Thoracic aorta (tissue), 2 donors: ENCODE results near the gene PACSIN1. TPM values are rescaled to one million over a fixed set of nuclear protein-coding genes. Genes with fewer than 3 reads are reported as not detected.

Experiments
- ATAC-seq: fragments of 150-250 bp; one replicate; pipeline ENCODE4 v1.8.0; 2017; ENCODE audit warnings: low read depth; ENCODE audit not compliant: insufficient number of reproducible peaks, low FRiP score
- DNase-seq: peaks from one replicate; pipeline ENCODE4 v3.0.0-alpha.2; 2020; ENCODE audit warnings: low spot score
- H3K27ac ChIP-seq, 2 donors: fragments of 200-600 bp; sonication (generic); 1 replicate in 1 of 2; 2 replicates in 1 of 2; pipeline ENCODE4 v1.5.1; 2016; ENCODE audit warnings: mild to moderate bottlenecking in 2 of 2, moderate library complexity in 2 of 2
- H3K27me3 ChIP-seq: fragments of 200-600 bp; sonication (generic); replicated peaks from 2 replicates; pipeline ENCODE4 v1.6.0; 2016; ENCODE audit warnings: mild to moderate bottlenecking; ENCODE audit not compliant: insufficient read depth
- H3K36me3 ChIP-seq: fragments of 200-600 bp; sonication (generic); one replicate; pipeline ENCODE4 v1.5.1; 2016
- H3K4me1 ChIP-seq, 2 donors: fragments of 200-600 bp; sonication (generic); 1 replicate in 1 of 2; 2 replicates in 1 of 2; pipeline versions ENCODE4 v1.5.1 to v1.6.0; 2016; ENCODE audit warnings: low read depth in 2 of 2, mild to moderate bottlenecking in 1 of 2; ENCODE audit not compliant: control insufficient read depth in 1 of 2
- H3K4me3 ChIP-seq: fragments of 200-600 bp; sonication (generic); 2 replicates; pipeline ENCODE4 v1.5.1; 2016; ENCODE audit warnings: mild to moderate bottlenecking
- H3K9me3 ChIP-seq: fragments of 200-600 bp; sonication (generic); 2 replicates; pipeline ENCODE4 v1.5.1; 2016
- total RNA-seq, 2 donors: library from RNA; depleted of rRNA; stranded (reverse); fragments of >200 nt; gene quantifications; one replicate each; pipeline versions ENCODE4 v1.1.0 to v1.2.3, GENCODE V29; 2016
- TF ChIP-seq, protein P1 (sequence below): fragments of 200-600 bp; sonication (generic); IDR thresholded peaks from one replicate; pipeline ENCODE4 v1.5.1; 2019; ENCODE audit warnings: antibody characterized with exemption

Gene PACSIN1
- total RNA-seq, 2 donors from 2014 or later: 0.14 TPM; not detected in 1

GRCh38 chr6:34424200-34425131, 41.4 kb upstream of the PACSIN1 start:
- no peak for ATAC-seq
- Histone ChIP-seq H3K27ac (peak overlapping the region; percentile 65 to 79), H3K36me3 (peaks cover 42% of the 10 kb centered on the region), H3K27me3 (no peaks in the 10 kb centered on the region), H3K4me1 (peaks cover 6 to 20% of the 10 kb centered on the region in 2 donors), H3K9me3 (no peaks in the 10 kb centered on the region), H3K4me3 (peak overlapping the region; percentile 92)
- no peak for DNase-seq
- TF ChIP-seq, protein P1, sequence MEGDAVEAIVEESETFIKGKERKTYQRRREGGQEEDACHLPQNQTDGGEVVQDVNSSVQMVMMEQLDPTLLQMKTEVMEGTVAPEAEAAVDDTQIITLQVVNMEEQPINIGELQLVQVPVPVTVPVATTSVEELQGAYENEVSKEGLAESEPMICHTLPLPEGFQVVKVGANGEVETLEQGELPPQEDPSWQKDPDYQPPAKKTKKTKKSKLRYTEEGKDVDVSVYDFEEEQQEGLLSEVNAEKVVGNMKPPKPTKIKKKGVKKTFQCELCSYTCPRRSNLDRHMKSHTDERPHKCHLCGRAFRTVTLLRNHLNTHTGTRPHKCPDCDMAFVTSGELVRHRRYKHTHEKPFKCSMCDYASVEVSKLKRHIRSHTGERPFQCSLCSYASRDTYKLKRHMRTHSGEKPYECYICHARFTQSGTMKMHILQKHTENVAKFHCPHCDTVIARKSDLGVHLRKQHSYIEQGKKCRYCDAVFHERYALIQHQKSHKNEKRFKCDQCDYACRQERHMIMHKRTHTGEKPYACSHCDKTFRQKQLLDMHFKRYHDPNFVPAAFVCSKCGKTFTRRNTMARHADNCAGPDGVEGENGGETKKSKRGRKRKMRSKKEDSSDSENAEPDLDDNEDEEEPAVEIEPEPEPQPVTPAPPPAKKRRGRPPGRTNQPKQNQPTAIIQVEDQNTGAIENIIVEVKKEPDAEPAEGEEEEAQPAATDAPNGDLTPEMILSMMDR: no peak

DNA sequence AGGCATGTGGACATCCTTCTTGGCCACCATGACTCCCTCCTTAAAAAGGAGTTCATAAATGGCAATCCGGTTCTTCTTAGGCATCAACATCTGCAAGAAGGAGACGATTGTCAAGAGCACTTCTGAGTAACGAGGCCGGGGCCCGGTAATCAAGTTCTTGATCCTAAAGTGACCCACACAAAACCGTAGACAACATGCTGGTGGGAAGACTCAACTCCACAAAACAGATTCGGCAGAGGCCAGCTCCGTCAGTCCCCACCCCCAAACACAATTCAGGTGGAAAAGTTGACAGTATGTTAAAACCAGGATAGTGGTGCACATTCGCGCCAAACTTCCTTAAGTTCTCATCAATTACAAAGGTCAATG, 40.8 kb upstream of the PACSIN1 start:
- Histone ChIP-seq H3K27ac (peak overlapping the region; percentile 65 to 79), H3K27me3 (no peaks in the 10 kb centered on the region), H3K4me3 (peak overlapping the region; percentile 92), H3K36me3 (peaks cover 36% of the 10 kb centered on the region), H3K4me1 (peaks cover 6 to 20% of the 10 kb centered on the region in 2 donors), H3K9me3 (no peaks in the 10 kb centered on the region)
- DNase-seq: no peak
- TF ChIP-seq, protein P1: no peak
- no peak for ATAC-seq

DNA sequence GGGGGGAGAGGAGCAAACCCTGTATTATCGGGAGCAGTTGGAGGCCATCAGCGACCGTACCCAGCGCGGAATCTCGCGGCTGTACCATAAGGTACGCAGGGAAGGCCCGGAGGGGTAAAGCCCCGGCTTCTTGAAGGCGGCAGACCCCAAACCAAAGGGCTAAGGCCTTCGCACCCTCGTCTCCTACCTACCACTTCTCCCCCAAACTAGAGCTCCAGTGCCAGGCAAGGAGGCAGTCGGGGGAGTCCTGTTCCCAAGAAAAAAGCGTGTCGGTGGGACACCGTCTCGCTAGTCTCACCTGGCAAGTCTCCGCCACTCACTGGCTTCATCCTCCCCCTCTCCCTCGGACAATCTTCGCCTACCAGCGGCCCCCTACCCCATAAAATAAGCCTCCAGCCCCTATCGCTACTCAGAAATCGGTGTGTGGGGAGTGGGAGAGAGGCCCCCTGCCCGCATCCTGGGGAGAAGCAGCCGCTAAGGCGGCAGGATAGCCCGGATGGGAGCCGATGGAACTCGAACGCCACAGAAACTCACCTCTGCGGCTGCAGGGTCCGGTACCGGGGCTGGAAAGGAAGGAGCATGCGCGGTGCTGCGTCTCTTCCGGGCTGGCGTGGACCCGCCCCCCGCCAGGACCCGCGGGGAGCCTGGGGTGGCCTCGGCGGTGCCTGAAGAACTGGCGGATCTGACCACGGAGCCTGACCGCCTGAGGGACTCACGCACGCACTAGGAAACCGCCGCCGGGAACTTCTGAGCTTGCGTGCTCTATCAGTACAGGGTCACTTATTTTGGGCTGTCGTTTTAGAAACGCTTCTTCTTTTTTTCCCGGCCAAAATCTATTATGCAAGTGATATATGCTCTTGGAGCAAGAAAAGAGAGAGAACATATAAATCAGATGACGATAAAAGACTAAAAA, 40.1 kb upstream of the PACSIN1 start, which contains the start of gene RPS10:
Gene RPS10 (minus strand): TSS at position 572 of the 913 bp plus-strand sequence. CDS start 848 bp downstream, outside the sequence.
- Histone ChIP-seq H3K27me3 (no peaks in the 10 kb centered on the region), H3K4me1 (peaks cover 6 to 20% of the 10 kb centered on the region in 2 donors), H3K9me3 (no peaks in the 10 kb centered on the region), H3K4me3 (peak within 1 kb of the TSS; percentile 92), H3K36me3 (peaks cover 30% of the 10 kb centered on the region), H3K27ac (peak within 1 kb of the TSS; percentile 70 to 79)
- ATAC-seq (peak; percentile 82), DNase-seq (peak; percentile 69)
- TF ChIP-seq, protein P1: no peak

GRCh38 chr6:34435916-34436315, 30.0 kb upstream of the PACSIN1 start:
- DNase-seq (no peak), ATAC-seq (no peak)
- no peaks in the 10 kb centered on the region for H3K27me3 ChIP-seq
- H3K27ac ChIP-seq: no peak overlapping the region
- H3K4me3 ChIP-seq: no peak overlapping the region
- TF ChIP-seq, protein P1: no peak
- no peaks in the 10 kb centered on the region for H3K9me3 ChIP-seq
- H3K4me1 ChIP-seq: no peaks in the 10 kb centered on the region
- H3K36me3 ChIP-seq: no peaks in the 10 kb centered on the region
